Measurements from ENCODE around the gene KAZN.

DNA sequence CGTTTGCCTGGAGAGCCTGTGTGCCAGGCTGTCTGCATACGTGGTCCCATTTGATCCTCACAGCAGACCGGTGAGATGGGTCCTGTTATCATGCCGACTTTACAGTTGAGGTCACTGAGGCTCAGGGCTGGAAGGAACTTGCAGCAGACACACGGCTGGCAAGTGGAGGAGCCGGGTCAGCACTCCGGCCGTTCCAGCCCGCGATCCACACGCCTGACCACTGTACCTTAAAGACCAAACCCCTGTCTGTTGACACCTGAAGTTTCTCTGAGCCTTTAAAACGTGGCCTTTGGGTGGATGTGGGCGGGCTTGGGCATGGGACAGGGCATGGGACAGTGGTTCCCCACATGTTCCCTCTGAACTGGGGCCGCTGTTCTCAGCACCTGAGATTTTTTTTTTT lies 383.5 kb downstream of the KAZN start:
- no peak for TF ChIP-seq CTCF (IDR thresholded peaks at IDR 0.05; ENCODE audit: low read length)
- TF ChIP-seq EZH2 (optimal IDR thresholded peaks at IDR 0.05; ENCODE audit: low read depth, low read length) = no peak
- no peak for TF ChIP-seq EZH2phosphoT487 (IDR thresholded peaks at IDR 0.05; ENCODE audit: low read length)

Measured in MM.1S (cell line).